ENCODE data around the gene RELN.

RELN gene

DNA sequence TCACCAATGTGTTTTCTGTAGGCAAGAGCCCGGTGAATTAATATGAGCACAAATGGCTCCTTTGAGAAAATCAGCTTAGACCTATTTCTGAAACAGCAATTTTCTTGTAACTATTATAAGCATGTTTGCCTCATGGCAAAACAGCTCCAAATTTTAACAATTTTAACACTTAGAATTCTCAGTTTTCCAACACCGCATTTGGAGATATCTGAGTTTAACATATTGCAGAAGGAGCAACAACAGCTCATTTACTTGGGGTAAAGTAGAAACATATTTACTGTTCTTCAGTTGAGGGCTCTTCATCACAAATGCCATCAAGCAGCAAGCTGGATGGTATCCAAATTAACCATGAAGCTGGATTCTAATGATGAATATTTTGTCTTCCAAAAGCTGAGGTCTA, 409.4 kb downstream of the RELN start:
- no peaks in the 10 kb centered on the region for H3K4me1 ChIP-seq (ENCODE audit: control insufficient read depth, insufficient read depth, low read length)
- H3K27ac ChIP-seq (ENCODE audit: extremely low read depth, low read depth, low read length), result no peak overlapping the region
- CTCF ChIA-PET, result no interaction called here
- H3K36me3 ChIP-seq (ENCODE audit: control insufficient read depth in 2 of 2, insufficient read depth in 1 of 2, low read length in 2 of 2), result no peaks in the 10 kb centered on the region
- H3K4me3 ChIP-seq (ENCODE audit: low read depth, low read length), result no peak overlapping the region
- no peak for TF ChIP-seq ZSCAN16 (tag by site-specific recombination; IDR thresholded peaks at IDR 0.05)
- no peak for TF ChIP-seq ZBTB8A (tag by site-specific recombination; IDR thresholded peaks at IDR 0.05)
- no peak for TF ChIP-seq AEBP2 (tag by site-specific recombination; IDR thresholded peaks at IDR 0.05; ENCODE audit: borderline replicate concordance)
- TF ChIP-seq ZNF266 (tag by site-specific recombination; IDR thresholded peaks at IDR 0.05; ENCODE audit: low read depth), result no peak
- no peak for TF ChIP-seq ZNF223 (tag by site-specific recombination; IDR thresholded peaks at IDR 0.05)
- TF ChIP-seq, protein P1, sequence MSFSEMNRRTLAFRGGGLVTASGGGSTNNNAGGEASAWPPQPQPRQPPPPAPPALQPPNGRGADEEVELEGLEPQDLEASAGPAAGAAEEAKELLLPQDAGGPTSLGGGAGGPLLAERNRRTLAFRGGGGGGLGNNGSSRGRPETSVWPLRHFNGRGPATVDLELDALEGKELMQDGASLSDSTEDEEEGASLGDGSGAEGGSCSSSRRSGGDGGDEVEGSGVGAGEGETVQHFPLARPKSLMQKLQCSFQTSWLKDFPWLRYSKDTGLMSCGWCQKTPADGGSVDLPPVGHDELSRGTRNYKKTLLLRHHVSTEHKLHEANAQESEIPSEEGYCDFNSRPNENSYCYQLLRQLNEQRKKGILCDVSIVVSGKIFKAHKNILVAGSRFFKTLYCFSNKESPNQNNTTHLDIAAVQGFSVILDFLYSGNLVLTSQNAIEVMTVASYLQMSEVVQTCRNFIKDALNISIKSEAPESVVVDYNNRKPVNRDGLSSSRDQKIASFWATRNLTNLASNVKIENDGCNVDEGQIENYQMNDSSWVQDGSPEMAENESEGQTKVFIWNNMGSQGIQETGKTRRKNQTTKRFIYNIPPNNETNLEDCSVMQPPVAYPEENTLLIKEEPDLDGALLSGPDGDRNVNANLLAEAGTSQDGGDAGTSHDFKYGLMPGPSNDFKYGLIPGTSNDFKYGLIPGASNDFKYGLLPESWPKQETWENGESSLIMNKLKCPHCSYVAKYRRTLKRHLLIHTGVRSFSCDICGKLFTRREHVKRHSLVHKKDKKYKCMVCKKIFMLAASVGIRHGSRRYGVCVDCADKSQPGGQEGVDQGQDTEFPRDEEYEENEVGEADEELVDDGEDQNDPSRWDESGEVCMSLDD (tag by site-specific recombination; IDR thresholded peaks at IDR 0.05), result no peak
- no peak for TF ChIP-seq ZNF660 (tag by site-specific recombination; IDR thresholded peaks at IDR 0.05)
- TF ChIP-seq ZNF423 (tag by site-specific recombination; IDR thresholded peaks at IDR 0.05), result no peak
- TF ChIP-seq ZFP69B (tag by site-specific recombination; IDR thresholded peaks at IDR 0.05), result no peak
- no peak for TF ChIP-seq ZNF529 (tag by site-specific recombination; IDR thresholded peaks at IDR 0.05; ENCODE audit: insufficient replicate concordance)
- no peak for TF ChIP-seq ZFHX2 (tag by site-specific recombination; conservative IDR thresholded peaks at IDR 0.05)
- no peak for TF ChIP-seq ZNF10 (tag by site-specific recombination; IDR thresholded peaks at IDR 0.05)
- no peaks in the 10 kb centered on the region for H3K9me3 ChIP-seq (ENCODE audit: control insufficient read depth, insufficient read depth, low read depth, low read length)
- POLR2A ChIA-PET, result no interaction called here

- H3K4me3 ChIP-seq (ENCODE audit: low read depth, low read length), result no peak overlapping the region
- POLR2A ChIA-PET, result no interaction called here
- H3K36me3 ChIP-seq (ENCODE audit: control insufficient read depth in 2 of 2, insufficient read depth in 1 of 2, low read length in 2 of 2), result no peaks in the 10 kb centered on the region
- no peaks in the 10 kb centered on the region for H3K4me1 ChIP-seq (ENCODE audit: control insufficient read depth, insufficient read depth, low read length)
- no peak overlapping the region for H3K27ac ChIP-seq (ENCODE audit: extremely low read depth, low read depth, low read length)
- CTCF ChIA-PET, result no interaction called here
- no peaks in the 10 kb centered on the region for H3K9me3 ChIP-seq (ENCODE audit: control insufficient read depth, insufficient read depth, low read depth, low read length)
- TF ChIP-seq, protein P2, sequence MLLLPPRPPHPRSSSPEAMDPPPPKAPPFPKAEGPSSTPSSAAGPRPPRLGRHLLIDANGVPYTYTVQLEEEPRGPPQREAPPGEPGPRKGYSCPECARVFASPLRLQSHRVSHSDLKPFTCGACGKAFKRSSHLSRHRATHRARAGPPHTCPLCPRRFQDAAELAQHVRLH (tag by site-specific recombination; IDR thresholded peaks at IDR 0.05), result no peak
- TF ChIP-seq ZNF521 (tag by site-specific recombination; IDR thresholded peaks at IDR 0.05) (no peak), ZNF148 (tag by site-specific recombination; IDR thresholded peaks at IDR 0.05; ENCODE audit: borderline replicate concordance) (no peak), ZNF239 (tag by site-specific recombination; IDR thresholded peaks at IDR 0.05) (no peak), ZNF138 (tag by site-specific recombination; IDR thresholded peaks at IDR 0.05; ENCODE audit: borderline replicate concordance) (no peak), ZBTB6 (tag by site-specific recombination; IDR thresholded peaks at IDR 0.05) (no peak), ZNF174 (tag by site-specific recombination; IDR thresholded peaks at IDR 0.05) (no peak), ZFP37 (tag by site-specific recombination; IDR thresholded peaks at IDR 0.05) (no peak), WT1 (tag by site-specific recombination; IDR thresholded peaks at IDR 0.05) (no peak), ZNF549 (tag by site-specific recombination; IDR thresholded peaks at IDR 0.05) (no peak), ZBTB20 (tag by site-specific recombination; IDR thresholded peaks at IDR 0.05) (no peak), HOXD13 (CRISPR knock-in tag; IDR thresholded peaks at IDR 0.05; ENCODE audit: borderline replicate concordance) (no peak)
- TF ChIP-seq, protein P3, sequence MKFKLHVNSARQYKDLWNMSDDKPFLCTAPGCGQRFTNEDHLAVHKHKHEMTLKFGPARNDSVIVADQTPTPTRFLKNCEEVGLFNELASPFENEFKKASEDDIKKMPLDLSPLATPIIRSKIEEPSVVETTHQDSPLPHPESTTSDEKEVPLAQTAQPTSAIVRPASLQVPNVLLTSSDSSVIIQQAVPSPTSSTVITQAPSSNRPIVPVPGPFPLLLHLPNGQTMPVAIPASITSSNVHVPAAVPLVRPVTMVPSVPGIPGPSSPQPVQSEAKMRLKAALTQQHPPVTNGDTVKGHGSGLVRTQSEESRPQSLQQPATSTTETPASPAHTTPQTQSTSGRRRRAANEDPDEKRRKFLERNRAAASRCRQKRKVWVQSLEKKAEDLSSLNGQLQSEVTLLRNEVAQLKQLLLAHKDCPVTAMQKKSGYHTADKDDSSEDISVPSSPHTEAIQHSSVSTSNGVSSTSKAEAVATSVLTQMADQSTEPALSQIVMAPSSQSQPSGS (tag by site-specific recombination; IDR thresholded peaks at IDR 0.05; ENCODE audit: low read depth), result no peak
- TF ChIP-seq, protein P4, sequence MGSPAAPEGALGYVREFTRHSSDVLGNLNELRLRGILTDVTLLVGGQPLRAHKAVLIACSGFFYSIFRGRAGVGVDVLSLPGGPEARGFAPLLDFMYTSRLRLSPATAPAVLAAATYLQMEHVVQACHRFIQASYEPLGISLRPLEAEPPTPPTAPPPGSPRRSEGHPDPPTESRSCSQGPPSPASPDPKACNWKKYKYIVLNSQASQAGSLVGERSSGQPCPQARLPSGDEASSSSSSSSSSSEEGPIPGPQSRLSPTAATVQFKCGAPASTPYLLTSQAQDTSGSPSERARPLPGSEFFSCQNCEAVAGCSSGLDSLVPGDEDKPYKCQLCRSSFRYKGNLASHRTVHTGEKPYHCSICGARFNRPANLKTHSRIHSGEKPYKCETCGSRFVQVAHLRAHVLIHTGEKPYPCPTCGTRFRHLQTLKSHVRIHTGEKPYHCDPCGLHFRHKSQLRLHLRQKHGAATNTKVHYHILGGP (tag by site-specific recombination; IDR thresholded peaks at IDR 0.05), result no peak
Measured at GRCh38 chr7:103577059-103577458, 412.4 kb downstream of the RELN start.

Measured in HEK293 (cell line).